HG03520 (cell line): Measurements from ENCODE around the gene ADGRG2.
"Not testable (repeated sequence)": the region's sequence is repeated elsewhere in the genome, so short reads cannot be mapped to it uniquely, and the experiment has no call there.

Experiments
- ATAC-seq: cut with Tn5 transposase; IDR thresholded peaks from one replicate; pipeline ENCODE4 v1.9.1; 2021; ENCODE audit warnings: mild to moderate bottlenecking, moderate library complexity; ENCODE audit not compliant: unreplicated experiment

Gene ADGRG2

DNA sequence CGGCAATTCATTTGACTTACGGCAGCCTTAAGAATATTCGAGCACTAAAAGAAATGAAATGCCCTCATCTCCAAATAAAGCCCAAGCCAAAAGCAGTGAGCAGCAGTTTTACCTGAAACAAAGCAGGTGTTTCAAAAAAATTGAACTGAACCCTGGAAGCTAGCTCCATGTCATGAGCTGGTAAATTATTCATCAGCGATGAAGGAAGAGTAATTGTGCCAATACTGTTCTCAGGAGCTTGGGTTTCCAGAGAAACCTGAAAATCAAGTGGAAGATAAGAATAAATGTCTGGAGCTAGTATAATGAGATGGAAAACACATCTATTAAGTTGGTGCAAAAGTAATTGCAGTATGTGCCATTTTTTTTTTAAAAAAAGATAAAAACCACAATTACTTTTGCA, 114.4 kb downstream of the ADGRG2 start:
- no peak for ATAC-seq

GRCh38 chrX:19007011-19007410, 115.3 kb downstream of the ADGRG2 start:
- no peak for ATAC-seq

DNA sequence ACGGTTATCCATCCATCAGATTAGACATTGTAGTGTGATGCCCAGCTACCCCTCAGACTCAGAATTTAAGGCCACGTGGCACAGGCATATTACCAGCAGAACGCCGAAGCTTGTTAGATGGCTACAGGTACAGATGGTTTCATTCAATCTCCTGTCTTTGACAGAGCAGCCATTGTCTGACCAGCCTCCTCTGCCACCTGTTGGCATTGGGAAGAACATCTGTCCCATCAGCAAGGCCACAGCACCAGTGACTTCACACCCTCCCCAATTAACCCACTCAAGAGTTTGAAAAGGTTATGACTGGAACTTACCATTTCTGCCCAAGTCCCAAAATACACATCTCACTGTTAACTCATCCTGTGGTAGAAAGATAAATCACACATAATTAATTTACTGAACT, 116.4 kb downstream of the ADGRG2 start:
- ATAC-seq, result no peak

GRCh38 chrX:19003756-19004155, 118.5 kb downstream of the ADGRG2 start:
- no peak for ATAC-seq

- ATAC-seq, result no peak
Observed at GRCh38 chrX:18998653-18999052, 123.6 kb downstream of the ADGRG2 start.

DNA sequence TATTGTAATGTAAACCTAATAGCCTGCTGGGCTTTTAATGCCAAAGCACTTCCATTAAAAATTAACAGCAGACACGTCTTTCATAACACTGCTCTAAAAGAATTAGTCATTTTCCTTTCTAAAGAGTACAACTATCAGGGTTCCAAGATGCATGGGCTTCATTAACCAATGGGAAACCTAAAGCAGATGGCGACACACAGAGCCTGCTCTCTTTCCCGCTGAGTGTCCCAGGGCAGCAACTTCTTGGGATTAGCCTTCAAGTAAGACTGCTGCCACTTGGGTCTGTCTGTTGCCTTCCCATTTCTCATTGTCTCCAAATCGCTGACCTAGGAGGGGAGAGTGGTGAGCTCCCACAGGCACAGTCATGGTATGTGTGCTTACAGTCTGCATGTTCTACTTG, 124.4 kb downstream of the ADGRG2 start:
- no peak for ATAC-seq

GRCh38 chrX:18996536-18996935, 125.7 kb downstream of the ADGRG2 start:
- ATAC-seq, result no peak

DNA sequence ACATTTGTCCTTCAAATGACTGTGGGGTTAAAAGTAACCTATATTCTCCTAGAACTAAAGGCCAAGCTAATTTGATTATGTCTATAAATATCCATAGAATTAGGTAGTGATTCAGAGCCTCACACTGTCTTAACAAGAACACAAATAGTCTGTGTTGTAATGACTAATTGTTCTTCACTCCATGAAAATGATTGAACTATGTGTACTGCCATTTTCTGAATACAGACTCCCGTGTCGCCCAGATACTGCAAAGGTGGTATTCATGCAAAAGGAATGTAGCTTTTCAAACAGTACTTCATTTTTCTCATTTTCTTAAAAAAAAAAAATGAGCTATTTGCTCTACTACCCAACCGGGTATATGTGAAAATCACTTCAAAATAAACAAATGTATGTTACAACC, 127.0 kb downstream of the ADGRG2 start:
- ATAC-seq, result no peak

GRCh38 chrX:18994713-18995112, 127.6 kb downstream of the ADGRG2 start:
- ATAC-seq, result no peak

- ATAC-seq, result no peak
Observed at GRCh38 chrX:18992829-18993228, 129.4 kb downstream of the ADGRG2 start.

- ATAC-seq, result no peak
Observed at GRCh38 chrX:18985186-18985435, 137.2 kb downstream of the ADGRG2 start.

GRCh38 chrX:18984381-18985185, 137.7 kb downstream of the ADGRG2 start:
- ATAC-seq, result peak; percentile 78

DNA sequence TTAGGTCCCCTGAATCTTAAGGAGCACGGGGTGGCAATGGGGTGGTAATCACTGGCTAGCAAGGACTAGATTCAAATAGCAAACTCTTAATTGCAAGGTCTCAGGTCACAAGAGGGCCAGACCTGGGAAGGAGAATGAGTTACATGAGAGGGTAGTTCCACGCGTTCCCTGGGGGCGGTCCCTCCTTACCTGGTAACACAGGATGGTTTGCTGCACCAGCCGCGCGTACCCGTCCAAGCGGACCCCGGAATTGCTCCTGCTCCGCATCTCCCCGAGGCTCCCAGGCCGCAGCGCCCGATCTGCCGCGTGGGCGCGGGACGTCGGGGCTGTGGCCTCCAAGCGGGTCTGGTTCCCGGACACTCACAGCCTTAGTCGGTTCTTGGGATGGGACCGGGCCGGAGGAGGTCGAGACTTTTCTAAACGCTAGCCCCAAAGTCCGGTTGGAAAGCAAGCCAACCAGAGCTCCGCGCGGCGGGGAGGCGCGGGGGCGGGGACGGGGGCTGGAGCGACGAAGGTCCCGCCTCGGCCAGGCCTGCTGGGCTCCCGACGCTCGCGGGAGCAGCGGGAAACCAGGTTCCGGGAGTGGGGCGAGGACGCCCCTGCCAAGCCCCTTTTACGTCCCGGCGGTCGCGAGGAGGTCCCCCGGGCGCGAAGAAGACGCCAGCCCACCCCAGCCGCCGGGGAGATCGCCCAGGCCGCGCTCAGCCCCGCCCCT, 138.4 kb downstream of the ADGRG2 start, which contains the start of gene PHKA2:
TSS of gene PHKA2 (minus strand) at position 449 of the 715 bp plus-strand sequence. CDS start at position 267, 182 bp downstream.
- peak; percentile 32 for ATAC-seq

GRCh38 chrX:18981124-18981807, 141.0 kb downstream of the ADGRG2 start:
- ATAC-seq, result no peak

- not testable (repeated sequence) for ATAC-seq
Observed at GRCh38 chrX:18980262-18980661, 142.0 kb downstream of the ADGRG2 start.

- ATAC-seq, result no peak
Observed at GRCh38 chrX:18974993-18975392, 147.3 kb downstream of the ADGRG2 start.

DNA sequence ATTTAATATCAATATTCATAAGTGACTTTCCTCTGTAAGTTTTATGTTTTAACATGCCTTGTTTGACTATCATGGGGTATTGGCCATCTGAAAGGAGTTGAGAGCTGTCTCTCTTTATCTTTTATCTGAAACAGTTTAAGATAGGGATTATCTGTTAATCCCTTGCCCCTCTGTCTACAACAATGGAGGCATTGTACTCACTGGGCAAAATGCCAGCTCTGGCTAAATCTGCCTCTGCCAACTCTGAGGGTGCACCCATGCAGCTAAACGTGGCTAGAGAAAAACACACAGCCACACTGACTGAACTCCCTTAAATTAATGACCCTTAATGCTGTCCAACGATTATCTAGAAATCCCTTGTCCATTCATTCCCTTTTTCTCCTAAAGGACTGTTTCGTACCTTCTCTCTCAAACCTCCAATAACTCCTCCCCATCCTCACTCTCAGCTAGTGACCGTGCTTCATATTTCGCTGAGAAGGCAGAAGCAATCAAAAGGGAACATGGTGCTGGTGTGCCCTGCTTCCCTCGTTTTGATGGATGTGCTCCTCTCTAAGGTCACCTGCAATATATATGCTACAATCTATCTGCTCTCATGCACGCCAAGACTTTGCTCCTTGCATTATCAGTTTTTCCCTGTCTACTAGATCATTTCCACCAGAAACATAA, 148.6 kb downstream of the ADGRG2 start:
- no peak for ATAC-seq

DNA sequence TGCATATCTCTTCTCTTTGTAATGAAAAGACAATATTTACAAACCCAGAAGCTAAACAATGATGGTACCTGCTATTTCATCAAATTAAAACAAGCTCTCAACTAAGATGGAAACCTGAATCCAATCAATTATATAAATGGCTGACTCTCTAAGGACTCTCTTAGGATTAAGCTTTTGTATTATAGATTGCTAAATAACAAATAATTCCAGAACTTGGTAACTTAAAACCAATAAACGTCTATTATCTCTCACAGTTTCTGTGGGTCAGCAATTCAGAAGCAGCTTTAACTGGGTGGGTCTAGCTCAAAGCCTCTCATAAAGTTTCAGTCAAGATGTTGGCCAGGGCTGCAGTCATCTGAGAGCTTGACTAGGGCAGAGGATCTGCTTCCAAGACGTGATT, 150.8 kb downstream of the ADGRG2 start:
- ATAC-seq, result no peak

GRCh38 chrX:18970465-18970864, 151.8 kb downstream of the ADGRG2 start:
- no peak for ATAC-seq

DNA sequence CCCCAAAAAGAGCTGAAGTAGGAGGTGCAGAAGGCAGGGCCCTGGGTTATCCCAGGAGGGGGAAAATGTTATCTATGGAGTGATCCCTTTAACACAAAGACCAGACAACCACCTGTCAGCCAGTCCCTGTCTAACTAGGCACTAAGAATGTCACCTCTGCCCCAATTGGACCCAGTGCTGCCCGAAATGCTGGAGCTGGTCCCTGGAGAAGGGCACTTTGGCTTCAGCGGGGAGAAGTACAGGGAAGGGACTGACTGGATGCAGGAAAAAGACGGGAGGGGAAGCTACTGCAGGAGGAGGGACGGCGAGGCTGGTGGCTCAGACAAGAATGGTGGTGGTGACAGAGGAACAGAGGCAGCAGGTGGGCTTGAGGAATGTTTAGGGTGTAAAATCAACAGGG, 155.6 kb downstream of the ADGRG2 start:
- no peak for ATAC-seq

GRCh38 chrX:18964901-18965300, 157.4 kb downstream of the ADGRG2 start:
- ATAC-seq, result no peak
